Measurements from ENCODE around the gene NANP.

Gene NANP

DNA sequence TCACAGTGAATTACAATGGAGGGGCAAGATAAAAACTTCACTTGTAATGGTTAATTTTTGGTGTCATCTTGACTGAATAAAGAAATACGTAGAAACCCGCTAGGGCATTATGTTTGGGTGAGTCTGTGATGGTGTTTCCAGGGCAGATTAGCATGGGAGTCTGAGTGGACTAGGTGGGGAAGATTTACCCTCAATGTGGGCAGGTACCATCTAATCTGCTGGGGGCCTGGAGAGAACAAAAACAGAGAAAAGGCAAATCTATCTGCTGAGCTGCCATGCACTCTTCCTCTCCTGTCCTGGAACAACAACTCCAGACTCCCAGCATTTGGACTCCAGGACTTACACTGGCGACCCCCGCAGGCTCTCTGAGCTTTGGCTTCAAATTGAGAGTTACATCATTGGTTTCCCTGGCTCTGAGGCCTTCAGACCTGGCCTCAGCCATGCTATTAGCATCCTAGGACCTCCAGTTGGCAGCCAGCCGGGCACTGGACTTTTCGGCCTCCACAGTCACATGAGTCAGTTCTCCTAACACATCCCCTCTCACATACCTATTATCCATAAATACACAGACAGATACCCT is 58.1 kb downstream of the NANP start:
- DNase-seq (no peak), ATAC-seq (no peak)
- Mint-ChIP-seq H3K4me1 (peaks cover 30% of the 10 kb centered on the region), H3K9me3 (peaks cover 6 to 7% of the 10 kb centered on the region in 2 donors), H3K4me3 (no peak overlapping the region), H3K27ac (no peak overlapping the region), H3K27me3 (no peaks in the 10 kb centered on the region)

DNA sequence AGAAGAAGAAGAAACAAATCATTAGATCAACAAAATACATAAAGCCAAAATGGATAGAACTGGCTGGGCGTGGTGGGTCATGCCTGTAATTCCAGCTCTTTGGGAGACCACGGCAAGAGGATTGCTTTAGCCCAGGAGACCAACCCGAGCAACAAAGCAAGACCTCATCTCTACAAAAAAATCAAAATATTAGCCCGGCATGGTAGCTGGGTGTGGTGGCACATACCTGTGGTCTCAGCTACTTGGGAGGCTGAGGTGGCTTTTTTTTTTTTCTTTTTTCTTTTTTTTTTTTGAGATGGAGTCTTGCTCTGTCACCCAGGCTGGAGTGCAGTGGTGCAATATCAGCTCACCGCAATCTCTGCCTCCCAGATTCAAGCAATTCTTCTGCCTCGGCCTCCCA is 59.9 kb downstream of the NANP start:
- no peaks in the 10 kb centered on the region for H3K27me3 Mint-ChIP-seq
- H3K4me1 Mint-ChIP-seq: peaks cover 30% of the 10 kb centered on the region
- no peak for DNase-seq
- ATAC-seq: no peak
- no peak overlapping the region for H3K27ac Mint-ChIP-seq
- no peak overlapping the region for H3K4me3 Mint-ChIP-seq
- H3K9me3 Mint-ChIP-seq: peaks cover 6 to 7% of the 10 kb centered on the region in 2 donors

DNA sequence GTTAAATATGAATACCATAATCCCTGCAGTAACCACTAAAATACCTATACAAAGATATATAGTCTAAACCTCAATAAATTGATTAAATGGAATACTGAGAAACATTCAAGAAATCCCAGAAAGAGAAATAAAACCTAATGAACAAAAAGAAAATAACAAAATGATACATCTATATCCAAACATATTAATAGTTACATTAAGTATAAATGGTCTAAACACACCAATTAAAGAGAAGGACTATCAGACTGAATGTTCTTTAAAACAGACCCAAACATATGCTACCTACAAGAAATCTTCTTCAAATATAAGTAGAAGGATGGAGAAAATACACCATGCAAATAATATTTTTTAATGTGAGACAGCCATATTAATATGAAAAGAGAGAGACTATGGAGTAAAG is 60.5 kb downstream of the NANP start:
- H3K27me3 Mint-ChIP-seq: no peaks in the 10 kb centered on the region
- peaks cover 6 to 7% of the 10 kb centered on the region in 2 donors for H3K9me3 Mint-ChIP-seq
- ATAC-seq (no peak), DNase-seq (no peak)
- H3K4me3 Mint-ChIP-seq: no peak overlapping the region
- H3K4me1 Mint-ChIP-seq: peaks cover 30% of the 10 kb centered on the region
- H3K27ac Mint-ChIP-seq: no peak overlapping the region
